Calu3 (cell line): ENCODE data around the gene CTIF. TPM values are rescaled to one million over a fixed set of nuclear protein-coding genes. Genes with fewer than 3 reads are reported as not detected.

Source experiments
- BruUV-seq: library from RNA; stranded (reverse); fragments of 400-500 nt; replicated peaks from 2 replicates; lab custom pipeline; 2021; lab: Mats Ljungman, UMichigan
- CTCF ChIA-PET: fragments of 300-600 bp; sonication (Branson Sonifier 250); formaldehyde crosslinking; loops from one replicate; lab custom pipeline; 2022; ENCODE audit warnings: antibody characterized with exemption; lab: Charles Lee
- DNase-seq: peaks from one replicate; pipeline ENCODE4 v3.0.0; 2022
- H3K27ac Mint-ChIP-seq: one replicate; pipeline ENCODE4 v1.8.0; 2022; ENCODE audit warnings: mixed read lengths; ENCODE audit not compliant: unreplicated experiment
- H3K27me3 Mint-ChIP-seq: one replicate; pipeline ENCODE4 v1.8.0; 2022; ENCODE audit warnings: mixed read lengths; ENCODE audit not compliant: unreplicated experiment
- H3K36me3 Mint-ChIP-seq: one replicate; pipeline ENCODE4 v1.8.0; 2022; ENCODE audit warnings: mild to moderate bottlenecking, moderate library complexity, mixed read lengths; ENCODE audit not compliant: insufficient read depth, unreplicated experiment
- H3K4me1 Mint-ChIP-seq: one replicate; pipeline ENCODE4 v1.8.0; 2022; ENCODE audit warnings: mild to moderate bottlenecking, low read depth, mixed read lengths; ENCODE audit not compliant: unreplicated experiment
- H3K4me3 Mint-ChIP-seq: one replicate; pipeline ENCODE4 v1.8.0; 2022; ENCODE audit warnings: mild to moderate bottlenecking, low read depth, moderate library complexity, mixed read lengths; ENCODE audit not compliant: unreplicated experiment
- H3K9me3 Mint-ChIP-seq: one replicate; pipeline ENCODE4 v1.8.0; 2022; ENCODE audit warnings: low read depth, mixed read lengths; ENCODE audit not compliant: unreplicated experiment
- CTCF ChIP-seq: fragments of 200-600 bp; IDR thresholded peaks from one replicate; pipeline ENCODE4 v1.8.0; 2022; ENCODE audit warnings: antibody characterized with exemption; ENCODE audit not compliant: unreplicated experiment
- intact Hi-C: fragments of 100-400 bp; cut with micrococcal nuclease; formaldehyde crosslinking; loops from one replicate; pipeline ENCODE4 v1.10.0; 2022; ENCODE audit not compliant: unreplicated experiment
- total RNA-seq: library from RNA; stranded (reverse); gene quantifications from 2 replicates; pipeline ENCODE4 v1.2.3, GENCODE V29; 2022

Gene CTIF
- total RNA-seq, 1 experiment from 2014 or later = 40.8 TPM

DNA sequence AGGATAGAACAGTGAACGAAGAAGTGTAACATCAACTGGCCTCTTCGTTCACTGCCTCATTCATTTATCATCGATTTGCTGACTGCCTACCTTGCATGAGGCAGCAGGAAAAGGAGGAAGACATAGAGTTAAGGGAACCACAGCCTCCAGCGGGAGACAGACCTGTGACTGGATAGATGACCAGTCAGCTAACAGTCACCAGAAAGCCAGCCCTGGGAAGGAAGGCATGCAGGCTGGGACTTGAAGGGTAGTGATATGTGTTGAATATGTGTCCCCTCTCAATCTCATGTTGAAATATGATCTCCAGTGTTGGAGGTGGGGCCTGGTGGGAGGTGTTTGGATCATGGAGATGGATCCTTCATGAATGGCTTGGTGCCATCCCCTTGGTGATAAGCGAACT, 58.3 kb downstream of the CTIF start:
- TF ChIP-seq CTCF = no peak
- CTCF ChIA-PET = no interaction called here
- H3K4me1 Mint-ChIP-seq = no peaks in the 10 kb centered on the region
- DNase-seq = no peak
- intact Hi-C loops = no loop called here
- BruUV-seq = no TSS peak
- H3K9me3 Mint-ChIP-seq = no peaks in the 10 kb centered on the region
- no peaks in the 10 kb centered on the region for H3K36me3 Mint-ChIP-seq
- no peak overlapping the region for H3K27ac Mint-ChIP-seq
- H3K27me3 Mint-ChIP-seq = no peaks in the 10 kb centered on the region
- no peak overlapping the region for H3K4me3 Mint-ChIP-seq

DNA sequence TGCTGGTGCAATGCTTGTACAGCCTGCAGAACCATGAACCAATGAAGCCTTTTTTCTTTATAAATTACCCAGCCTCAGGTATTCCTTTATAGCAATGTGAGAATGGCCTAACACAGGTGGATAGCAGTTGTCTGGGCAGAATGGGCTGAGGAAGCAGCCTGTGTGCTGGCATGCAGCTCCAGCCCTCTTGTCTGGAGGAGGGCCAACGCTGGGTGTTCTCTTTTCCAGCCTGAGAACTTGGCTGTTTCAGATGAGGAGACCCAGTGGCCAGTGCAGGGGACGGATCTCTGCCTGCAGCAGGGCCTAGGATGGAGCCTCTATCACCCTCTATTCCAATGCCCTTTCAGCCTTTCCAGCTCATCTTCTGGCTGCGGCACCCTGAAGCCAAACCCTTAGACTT, 58.8 kb downstream of the CTIF start:
- intact Hi-C loops = no loop called here
- CTCF ChIA-PET = no interaction called here
- H3K36me3 Mint-ChIP-seq = no peaks in the 10 kb centered on the region
- TF ChIP-seq CTCF = no peak
- no peak for DNase-seq
- H3K27me3 Mint-ChIP-seq = no peaks in the 10 kb centered on the region
- BruUV-seq = no TSS peak
- H3K27ac Mint-ChIP-seq = no peak overlapping the region
- H3K4me3 Mint-ChIP-seq = no peak overlapping the region
- no peaks in the 10 kb centered on the region for H3K4me1 Mint-ChIP-seq
- peaks cover 2% of the 10 kb centered on the region for H3K9me3 Mint-ChIP-seq

DNA sequence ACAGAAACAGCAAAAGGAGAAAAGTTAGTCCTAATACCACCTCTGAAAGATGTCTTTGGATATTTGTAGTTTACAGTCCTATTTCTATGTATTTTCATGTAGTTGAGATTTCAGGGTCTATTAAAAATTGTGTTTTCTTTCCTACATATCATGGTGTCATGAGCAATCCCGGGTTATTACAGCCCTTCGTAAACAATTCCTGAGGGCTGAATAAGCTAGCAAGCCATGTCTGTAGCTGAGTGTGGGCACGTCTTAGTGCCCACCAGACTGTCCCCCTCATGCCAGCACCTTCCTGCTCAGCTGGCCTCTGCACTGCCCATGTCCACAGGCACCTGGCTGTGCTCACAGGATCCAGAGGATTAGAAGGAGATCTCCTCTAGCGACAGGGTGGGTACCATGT, 60.6 kb downstream of the CTIF start:
- no peak overlapping the region for H3K27ac Mint-ChIP-seq
- TF ChIP-seq CTCF = no peak
- no peaks in the 10 kb centered on the region for H3K27me3 Mint-ChIP-seq
- no peak overlapping the region for H3K4me3 Mint-ChIP-seq
- no peaks in the 10 kb centered on the region for H3K36me3 Mint-ChIP-seq
- intact Hi-C loops = no loop called here
- peaks cover 7% of the 10 kb centered on the region for H3K9me3 Mint-ChIP-seq
- CTCF ChIA-PET = no interaction called here
- no TSS peak for BruUV-seq
- no peaks in the 10 kb centered on the region for H3K4me1 Mint-ChIP-seq
- DNase-seq = no peak

- Mint-ChIP-seq H3K4me1 (no peaks in the 10 kb centered on the region), H3K4me3 (no peak overlapping the region), H3K9me3 (peaks cover 7% of the 10 kb centered on the region), H3K27me3 (no peaks in the 10 kb centered on the region), H3K36me3 (no peaks in the 10 kb centered on the region), H3K27ac (no peak overlapping the region)
- no TSS peak for BruUV-seq
- intact Hi-C loops = no loop called here
- TF ChIP-seq CTCF = no peak
- CTCF ChIA-PET = no interaction called here
- DNase-seq = no peak
These were observed 61.2 kb downstream of the CTIF start for GRCh38 chr18:48600046-48600445.
